ENCODE data around the gene SND1.

The SND1 gene

GRCh38 chr7:127940381-127941160, 288.6 kb downstream of the SND1 start (continued):
- TF ChIP-seq ZFP3 (CRISPR knock-in tag; IDR thresholded peaks at IDR 0.05) (no peak), ESRRG (CRISPR knock-in tag; IDR thresholded peaks at IDR 0.05) (no peak), CSRNP3 (CRISPR knock-in tag; IDR thresholded peaks at IDR 0.05) (no peak)

DNA sequence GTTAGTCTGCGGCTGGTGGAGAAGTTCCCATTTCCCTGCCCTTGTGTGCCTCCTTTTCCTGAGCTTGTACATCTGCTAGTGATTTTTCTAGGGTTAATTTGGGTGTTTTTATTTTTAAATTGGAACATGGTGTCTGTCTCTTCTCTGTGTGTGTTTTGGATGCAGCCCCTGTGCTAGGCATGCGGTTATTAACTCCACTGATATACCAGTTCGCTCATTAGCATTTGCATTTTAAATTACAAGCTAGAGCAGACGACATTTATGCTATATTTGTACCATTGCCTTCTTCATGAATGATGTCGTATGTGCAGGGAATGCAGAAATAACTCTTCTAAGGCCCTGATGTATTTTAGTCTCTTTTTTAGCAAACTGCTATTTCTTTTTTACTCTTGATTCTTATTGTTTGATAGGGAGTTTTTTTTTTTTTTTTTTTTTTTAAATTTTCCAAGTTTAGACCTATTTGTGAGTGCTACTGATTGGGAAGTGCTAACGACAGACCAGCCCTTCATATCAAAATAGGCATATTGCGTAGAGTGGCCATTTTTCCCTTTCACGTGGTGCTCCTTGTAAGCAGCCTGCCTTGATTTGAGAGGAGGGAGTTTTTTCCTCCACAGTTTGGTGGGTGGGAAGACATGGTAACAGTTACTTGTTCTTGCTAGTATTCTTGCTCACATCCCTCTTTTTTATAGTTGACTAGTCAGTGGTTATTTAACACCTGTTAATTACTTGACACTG, 289.6 kb downstream of the SND1 start:
- TF ChIP-seq BACH2 (CRISPR knock-in tag; IDR thresholded peaks at IDR 0.05; ENCODE audit: borderline replicate concordance), result no peak
- TF ChIP-seq TSHZ2 (CRISPR knock-in tag; IDR thresholded peaks at IDR 0.05), result no peak
- no peak for TF ChIP-seq ZNF565 (CRISPR knock-in tag; conservative IDR thresholded peaks at IDR 0.05; ENCODE audit: low read depth)
- TF ChIP-seq OSR1 (CRISPR knock-in tag; IDR thresholded peaks at IDR 0.05), result no peak
- TF ChIP-seq ZFP30 (CRISPR knock-in tag; IDR thresholded peaks at IDR 0.05), result no peak
- no peak for TF ChIP-seq SNAI2 (CRISPR knock-in tag; IDR thresholded peaks at IDR 0.05)
- TF ChIP-seq ARNTL (CRISPR knock-in tag; IDR thresholded peaks at IDR 0.05; ENCODE audit: borderline replicate concordance, low read depth), result no peak
- TF ChIP-seq ZFP3 (CRISPR knock-in tag; IDR thresholded peaks at IDR 0.05), result no peak
- no peak for TF ChIP-seq ZNF70 (CRISPR knock-in tag; IDR thresholded peaks at IDR 0.05)
- no peak for TF ChIP-seq PPARA (CRISPR knock-in tag; IDR thresholded peaks at IDR 0.05; ENCODE audit: borderline replicate concordance)
- ATAC-seq, result no peak

GRCh38 chr7:127943541-127944521, 291.8 kb downstream of the SND1 start:
- no peak for ATAC-seq
- TF ChIP-seq CSDC2 (CRISPR knock-in tag; IDR thresholded peaks at IDR 0.05) (no peak), ZNF70 (CRISPR knock-in tag; IDR thresholded peaks at IDR 0.05) (no peak), SNAI2 (CRISPR knock-in tag; IDR thresholded peaks at IDR 0.05) (no peak), RARB (CRISPR knock-in tag; IDR thresholded peaks at IDR 0.05) (no peak), TCF4 (CRISPR knock-in tag; IDR thresholded peaks at IDR 0.05; ENCODE audit: borderline replicate concordance) (no peak), ISL1 (CRISPR knock-in tag; IDR thresholded peaks at IDR 0.05) (no peak), CSRNP3 (CRISPR knock-in tag; IDR thresholded peaks at IDR 0.05) (no peak), TSHZ2 (CRISPR knock-in tag; IDR thresholded peaks at IDR 0.05) (no peak)
- TF ChIP-seq, protein P1, sequence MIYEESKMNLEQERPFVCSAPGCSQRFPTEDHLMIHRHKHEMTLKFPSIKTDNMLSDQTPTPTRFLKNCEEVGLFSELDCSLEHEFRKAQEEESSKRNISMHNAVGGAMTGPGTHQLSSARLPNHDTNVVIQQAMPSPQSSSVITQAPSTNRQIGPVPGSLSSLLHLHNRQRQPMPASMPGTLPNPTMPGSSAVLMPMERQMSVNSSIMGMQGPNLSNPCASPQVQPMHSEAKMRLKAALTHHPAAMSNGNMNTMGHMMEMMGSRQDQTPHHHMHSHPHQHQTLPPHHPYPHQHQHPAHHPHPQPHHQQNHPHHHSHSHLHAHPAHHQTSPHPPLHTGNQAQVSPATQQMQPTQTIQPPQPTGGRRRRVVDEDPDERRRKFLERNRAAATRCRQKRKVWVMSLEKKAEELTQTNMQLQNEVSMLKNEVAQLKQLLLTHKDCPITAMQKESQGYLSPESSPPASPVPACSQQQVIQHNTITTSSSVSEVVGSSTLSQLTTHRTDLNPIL (CRISPR knock-in tag; IDR thresholded peaks at IDR 0.05; ENCODE audit: low read depth), result no peak
- TF ChIP-seq, protein P2, sequence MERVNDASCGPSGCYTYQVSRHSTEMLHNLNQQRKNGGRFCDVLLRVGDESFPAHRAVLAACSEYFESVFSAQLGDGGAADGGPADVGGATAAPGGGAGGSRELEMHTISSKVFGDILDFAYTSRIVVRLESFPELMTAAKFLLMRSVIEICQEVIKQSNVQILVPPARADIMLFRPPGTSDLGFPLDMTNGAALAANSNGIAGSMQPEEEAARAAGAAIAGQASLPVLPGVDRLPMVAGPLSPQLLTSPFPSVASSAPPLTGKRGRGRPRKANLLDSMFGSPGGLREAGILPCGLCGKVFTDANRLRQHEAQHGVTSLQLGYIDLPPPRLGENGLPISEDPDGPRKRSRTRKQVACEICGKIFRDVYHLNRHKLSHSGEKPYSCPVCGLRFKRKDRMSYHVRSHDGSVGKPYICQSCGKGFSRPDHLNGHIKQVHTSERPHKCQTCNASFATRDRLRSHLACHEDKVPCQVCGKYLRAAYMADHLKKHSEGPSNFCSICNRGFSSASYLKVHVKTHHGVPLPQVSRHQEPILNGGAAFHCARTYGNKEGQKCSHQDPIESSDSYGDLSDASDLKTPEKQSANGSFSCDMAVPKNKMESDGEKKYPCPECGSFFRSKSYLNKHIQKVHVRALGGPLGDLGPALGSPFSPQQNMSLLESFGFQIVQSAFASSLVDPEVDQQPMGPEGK (CRISPR knock-in tag; IDR thresholded peaks at IDR 0.05; ENCODE audit: borderline replicate concordance), result no peak
